LNCAP (cell line): Measurements from ENCODE around the gene PEMT.

Experiments
- CTCF ChIP-seq: fragments of 450-650 bp; IDR thresholded peaks from 2 replicates; pipeline ENCODE4 v1.5.1; 2017; ENCODE audit warnings: mild to moderate bottlenecking

PEMT gene

GRCh38 chr17:17499402-17500145 is 91.9 kb downstream of the PEMT start:
- no peak for TF ChIP-seq CTCF

GRCh38 chr17:17498606-17499301 is 92.8 kb downstream of the PEMT start:
- no peak for TF ChIP-seq CTCF

- no peak for TF ChIP-seq CTCF
These were observed 93.5 kb downstream of the PEMT start for GRCh38 chr17:17497845-17498520.

- 0 out of 2 replicates have a peak, but pooled peaks have one; percentile 4 for TF ChIP-seq CTCF
These were observed 94.3 kb downstream of the PEMT start for GRCh38 chr17:17497065-17497844.

- TF ChIP-seq CTCF = peak; percentile 92
These were observed 95.1 kb downstream of the PEMT start, which contains the start of gene RASD1 for GRCh38 chr17:17496189-17497064. Gene RASD1 (minus strand): TSS chr17:17496395. CDS start chr17:17496181, 214 bp downstream.

GRCh38 chr17:17495536-17496188 is 95.8 kb downstream of the PEMT start:
- no peak for TF ChIP-seq CTCF
